ENCODE data around the gene ARRDC1. TPM values are rescaled to one million over a fixed set of nuclear protein-coding genes. Genes with fewer than 3 reads are reported as not detected.

The ARRDC1 gene
- total and polyA plus RNA-seq, 9 of the 15 experiments (the other 6 are each of a cell fraction or from before 2014, with no cell fraction given): 0.21 to 45.3 (median 18.6) TPM

DNA sequence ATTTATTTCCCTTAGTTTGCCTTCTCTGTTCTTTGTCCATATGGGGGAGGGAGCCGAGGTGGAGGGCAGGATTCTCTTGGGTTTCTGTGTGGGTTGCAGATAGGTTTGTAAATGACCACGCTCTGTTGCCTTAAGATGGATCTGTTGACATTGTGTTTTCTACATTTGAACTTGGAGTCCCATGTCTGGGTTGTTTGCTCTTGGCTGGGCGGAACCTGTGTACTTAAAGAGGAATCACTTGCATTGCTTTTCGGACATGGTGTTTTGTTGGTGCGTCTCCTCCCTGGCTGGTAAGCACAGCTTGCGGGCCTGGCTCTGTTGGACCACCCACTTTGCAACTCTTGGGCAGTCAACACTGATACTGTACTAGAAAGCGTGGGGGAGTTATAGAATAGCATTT lies 59.2 kb downstream of the ARRDC1 start:
- POLR2A ChIA-PET: interaction anchor here (0.6 to 1.6 kb wide), 4 partner anchors 9 to 41 kb away, joined by 3 to 6 read pairs (median 4); no protein-coding TSS in a partner anchor
- in situ Hi-C loops (cut with MboI): no loop called here
- DNase-seq (ENCODE audit: extremely low read depth in 1 of 4, low spot score in 3 of 4) (no peak), ATAC-seq (no peak), FAIRE-seq (no peak)
- Histone ChIP-seq H3K9ac (ENCODE audit: insufficient read depth in 1 of 2, low read depth in 2 of 2, low read length in 2 of 2) (no peak overlapping the region; a peak in 1 of 4 replicates), H4K20me1 (replicated peaks; ENCODE audit: control insufficient read depth, insufficient read depth, low read length) (0 out of 2 replicates have a peak, but pooled peaks cover 5% of the 10 kb centered on the region), H3K27me3 (ENCODE audit: control insufficient read depth in 2 of 2, insufficient read depth in 2 of 2, low read length in 2 of 2) (no peaks in the 10 kb centered on the region), H3K9me3 (replicated peaks; ENCODE audit: control insufficient read depth, insufficient read depth, low read depth, low read length) (no peaks in the 10 kb centered on the region), H3K27ac (ENCODE audit: extremely low read depth, low read depth, low read length) (no peak overlapping the region), H3K36me3 (ENCODE audit: control insufficient read depth, insufficient read depth, low read length) (peaks cover 15% of the 10 kb centered on the region; the same call in 1 of the 3 replicates), H3K79me2 (ENCODE audit: control insufficient read depth, insufficient read depth, low read length) (peaks cover 85% of the 10 kb centered on the region), H3K4me1 (replicated peaks in 1 of 2; ENCODE audit: control insufficient read depth in 2 of 2, insufficient read depth in 2 of 2, low read length in 2 of 2) (peaks cover 0 to 22% of the 10 kb centered on the region in 2 experiments; a peak in 4 of 5 replicates), H3K4me3 (no peak overlapping the region), H3K4me2 (ENCODE audit: insufficient read depth, low read length) (no peak overlapping the region), H2AFZ (ENCODE audit: low read depth, low read length) (no peak overlapping the region), H3K9me1 (ENCODE audit: control insufficient read depth, insufficient read depth, low read length) (peaks cover 2% of the 10 kb centered on the region)
- BruUV-seq (replicated peaks): no TSS peak
- intact Hi-C loops (cut with micrococcal nuclease): loop anchor here (5.0 kb wide), 1 partner anchor 42 kb away; no protein-coding TSS in a partner anchor
- WGBS (ENCODE audit: insufficient coverage, low coverage, missing lambda C conversion rate): 82% methylated on average over 7 of the region's 7 CpGs
- CTCF ChIA-PET (ENCODE audit: low intra/inter-chr PET ratio): no interaction called here
- TF ChIP-seq FOXJ2 (tag; IDR thresholded peaks at IDR 0.05): no peak
- no peak for TF ChIP-seq GTF2E2 (tag; IDR thresholded peaks at IDR 0.05)
- TF ChIP-seq ZNF124 (CRISPR knock-in tag; IDR thresholded peaks at IDR 0.05): no peak
- no peak for TF ChIP-seq TAF7 (tag; IDR thresholded peaks at IDR 0.05)
- TF ChIP-seq POLR2B (IDR thresholded peaks at IDR 0.05; ENCODE audit: low read depth, partially characterized antibody): no peak
- TF ChIP-seq ELK3 (CRISPR knock-in tag; IDR thresholded peaks at IDR 0.05): no peak
- TF ChIP-seq, protein P1, sequence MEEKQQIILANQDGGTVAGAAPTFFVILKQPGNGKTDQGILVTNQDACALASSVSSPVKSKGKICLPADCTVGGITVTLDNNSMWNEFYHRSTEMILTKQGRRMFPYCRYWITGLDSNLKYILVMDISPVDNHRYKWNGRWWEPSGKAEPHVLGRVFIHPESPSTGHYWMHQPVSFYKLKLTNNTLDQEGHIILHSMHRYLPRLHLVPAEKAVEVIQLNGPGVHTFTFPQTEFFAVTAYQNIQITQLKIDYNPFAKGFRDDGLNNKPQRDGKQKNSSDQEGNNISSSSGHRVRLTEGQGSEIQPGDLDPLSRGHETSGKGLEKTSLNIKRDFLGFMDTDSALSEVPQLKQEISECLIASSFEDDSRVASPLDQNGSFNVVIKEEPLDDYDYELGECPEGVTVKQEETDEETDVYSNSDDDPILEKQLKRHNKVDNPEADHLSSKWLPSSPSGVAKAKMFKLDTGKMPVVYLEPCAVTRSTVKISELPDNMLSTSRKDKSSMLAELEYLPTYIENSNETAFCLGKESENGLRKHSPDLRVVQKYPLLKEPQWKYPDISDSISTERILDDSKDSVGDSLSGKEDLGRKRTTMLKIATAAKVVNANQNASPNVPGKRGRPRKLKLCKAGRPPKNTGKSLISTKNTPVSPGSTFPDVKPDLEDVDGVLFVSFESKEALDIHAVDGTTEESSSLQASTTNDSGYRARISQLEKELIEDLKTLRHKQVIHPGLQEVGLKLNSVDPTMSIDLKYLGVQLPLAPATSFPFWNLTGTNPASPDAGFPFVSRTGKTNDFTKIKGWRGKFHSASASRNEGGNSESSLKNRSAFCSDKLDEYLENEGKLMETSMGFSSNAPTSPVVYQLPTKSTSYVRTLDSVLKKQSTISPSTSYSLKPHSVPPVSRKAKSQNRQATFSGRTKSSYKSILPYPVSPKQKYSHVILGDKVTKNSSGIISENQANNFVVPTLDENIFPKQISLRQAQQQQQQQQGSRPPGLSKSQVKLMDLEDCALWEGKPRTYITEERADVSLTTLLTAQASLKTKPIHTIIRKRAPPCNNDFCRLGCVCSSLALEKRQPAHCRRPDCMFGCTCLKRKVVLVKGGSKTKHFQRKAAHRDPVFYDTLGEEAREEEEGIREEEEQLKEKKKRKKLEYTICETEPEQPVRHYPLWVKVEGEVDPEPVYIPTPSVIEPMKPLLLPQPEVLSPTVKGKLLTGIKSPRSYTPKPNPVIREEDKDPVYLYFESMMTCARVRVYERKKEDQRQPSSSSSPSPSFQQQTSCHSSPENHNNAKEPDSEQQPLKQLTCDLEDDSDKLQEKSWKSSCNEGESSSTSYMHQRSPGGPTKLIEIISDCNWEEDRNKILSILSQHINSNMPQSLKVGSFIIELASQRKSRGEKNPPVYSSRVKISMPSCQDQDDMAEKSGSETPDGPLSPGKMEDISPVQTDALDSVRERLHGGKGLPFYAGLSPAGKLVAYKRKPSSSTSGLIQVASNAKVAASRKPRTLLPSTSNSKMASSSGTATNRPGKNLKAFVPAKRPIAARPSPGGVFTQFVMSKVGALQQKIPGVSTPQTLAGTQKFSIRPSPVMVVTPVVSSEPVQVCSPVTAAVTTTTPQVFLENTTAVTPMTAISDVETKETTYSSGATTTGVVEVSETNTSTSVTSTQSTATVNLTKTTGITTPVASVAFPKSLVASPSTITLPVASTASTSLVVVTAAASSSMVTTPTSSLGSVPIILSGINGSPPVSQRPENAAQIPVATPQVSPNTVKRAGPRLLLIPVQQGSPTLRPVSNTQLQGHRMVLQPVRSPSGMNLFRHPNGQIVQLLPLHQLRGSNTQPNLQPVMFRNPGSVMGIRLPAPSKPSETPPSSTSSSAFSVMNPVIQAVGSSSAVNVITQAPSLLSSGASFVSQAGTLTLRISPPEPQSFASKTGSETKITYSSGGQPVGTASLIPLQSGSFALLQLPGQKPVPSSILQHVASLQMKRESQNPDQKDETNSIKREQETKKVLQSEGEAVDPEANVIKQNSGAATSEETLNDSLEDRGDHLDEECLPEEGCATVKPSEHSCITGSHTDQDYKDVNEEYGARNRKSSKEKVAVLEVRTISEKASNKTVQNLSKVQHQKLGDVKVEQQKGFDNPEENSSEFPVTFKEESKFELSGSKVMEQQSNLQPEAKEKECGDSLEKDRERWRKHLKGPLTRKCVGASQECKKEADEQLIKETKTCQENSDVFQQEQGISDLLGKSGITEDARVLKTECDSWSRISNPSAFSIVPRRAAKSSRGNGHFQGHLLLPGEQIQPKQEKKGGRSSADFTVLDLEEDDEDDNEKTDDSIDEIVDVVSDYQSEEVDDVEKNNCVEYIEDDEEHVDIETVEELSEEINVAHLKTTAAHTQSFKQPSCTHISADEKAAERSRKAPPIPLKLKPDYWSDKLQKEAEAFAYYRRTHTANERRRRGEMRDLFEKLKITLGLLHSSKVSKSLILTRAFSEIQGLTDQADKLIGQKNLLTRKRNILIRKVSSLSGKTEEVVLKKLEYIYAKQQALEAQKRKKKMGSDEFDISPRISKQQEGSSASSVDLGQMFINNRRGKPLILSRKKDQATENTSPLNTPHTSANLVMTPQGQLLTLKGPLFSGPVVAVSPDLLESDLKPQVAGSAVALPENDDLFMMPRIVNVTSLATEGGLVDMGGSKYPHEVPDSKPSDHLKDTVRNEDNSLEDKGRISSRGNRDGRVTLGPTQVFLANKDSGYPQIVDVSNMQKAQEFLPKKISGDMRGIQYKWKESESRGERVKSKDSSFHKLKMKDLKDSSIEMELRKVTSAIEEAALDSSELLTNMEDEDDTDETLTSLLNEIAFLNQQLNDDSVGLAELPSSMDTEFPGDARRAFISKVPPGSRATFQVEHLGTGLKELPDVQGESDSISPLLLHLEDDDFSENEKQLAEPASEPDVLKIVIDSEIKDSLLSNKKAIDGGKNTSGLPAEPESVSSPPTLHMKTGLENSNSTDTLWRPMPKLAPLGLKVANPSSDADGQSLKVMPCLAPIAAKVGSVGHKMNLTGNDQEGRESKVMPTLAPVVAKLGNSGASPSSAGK (IDR thresholded peaks at IDR 0.05): no peak
- TF ChIP-seq TAF1 (IDR thresholded peaks at IDR 0.05; ENCODE audit: control insufficient read depth, extremely low read depth, insufficient read depth, low read length, severe bottlenecking): no peak

Data from K562 (cell line).